HG03571 (cell line): ENCODE data around the gene POT1.
A peak's percentile ranks its signal among the peaks of the same experiment; 100 is the strongest.

ENCODE experiments used
- ATAC-seq: cut with Tn5 transposase; IDR thresholded peaks from one replicate; pipeline ENCODE4 v1.9.1; 2021; ENCODE audit not compliant: unreplicated experiment

Gene POT1

GRCh38 chr7:124914298-124914697 is 15.3 kb downstream of the POT1 start:
- no peak for ATAC-seq

- ATAC-seq: no peak
Measured at GRCh38 chr7:124912972-124913371, 16.7 kb downstream of the POT1 start.

- no peak for ATAC-seq
Measured at GRCh38 chr7:124909808-124910207, 19.8 kb downstream of the POT1 start.

GRCh38 chr7:124908259-124908658 is 21.4 kb downstream of the POT1 start:
- ATAC-seq: no peak

- no peak for ATAC-seq
Measured at GRCh38 chr7:124907490-124907889, 22.1 kb downstream of the POT1 start.

GRCh38 chr7:124898531-124898930 is 31.1 kb downstream of the POT1 start:
- no peak for ATAC-seq

GRCh38 chr7:124896001-124896400 is 33.6 kb downstream of the POT1 start:
- ATAC-seq: no peak

GRCh38 chr7:124893140-124893827 is 36.3 kb downstream of the POT1 start:
- peak; percentile 70 for ATAC-seq

- no peak for ATAC-seq
Measured at GRCh38 chr7:124887247-124887646, 42.4 kb downstream of the POT1 start.

- ATAC-seq: no peak
Measured at GRCh38 chr7:124881981-124882380, 47.6 kb downstream of the POT1 start.

GRCh38 chr7:124879771-124880170 is 49.9 kb downstream of the POT1 start:
- no peak for ATAC-seq

- no peak for ATAC-seq
Measured at GRCh38 chr7:124879103-124879502, 50.5 kb downstream of the POT1 start.

- ATAC-seq: no peak
Measured at GRCh38 chr7:124874644-124875163, 54.9 kb downstream of the POT1 start.

- ATAC-seq: no peak
Measured at GRCh38 chr7:124857672-124858235, 71.9 kb downstream of the POT1 start.

GRCh38 chr7:124856299-124856888 is 73.2 kb downstream of the POT1 start:
- ATAC-seq: no peak

GRCh38 chr7:124843336-124843735 is 86.3 kb downstream of the POT1 start:
- no peak for ATAC-seq

GRCh38 chr7:124840435-124840834 is 89.2 kb downstream of the POT1 start:
- no peak for ATAC-seq

GRCh38 chr7:124839687-124840086 is 89.9 kb downstream of the POT1 start:
- no peak for ATAC-seq

GRCh38 chr7:124836173-124836572 is 93.5 kb downstream of the POT1 start:
- no peak for ATAC-seq

- no peak for ATAC-seq
Measured at GRCh38 chr7:124818807-124819206, 110.8 kb downstream of the POT1 start.

GRCh38 chr7:124813994-124814798 is 115.4 kb downstream of the POT1 start:
- ATAC-seq: no peak
